ENCODE results near the gene NEK6.

- no peak for TF ChIP-seq CTCF (IDR thresholded peaks at IDR 0.05 in 8 of 11, conservative IDR thresholded peaks at IDR 0.05 in 3 of 11)
- TF ChIP-seq POLR2A (IDR thresholded peaks at IDR 0.05) = no peak
Observed at GRCh38 chr9:124278054-124278540, 20.3 kb downstream of the NEK6 start.

Data from spleen (tissue), 7 donors.